ENCODE results near the gene DDC. TPM values are rescaled to one million over a fixed set of nuclear protein-coding genes. Genes with fewer than 3 reads are reported as not detected.

DDC gene
- total and polyA plus RNA-seq, 4 donors = 49.6 TPM; not detected in 3

DNA sequence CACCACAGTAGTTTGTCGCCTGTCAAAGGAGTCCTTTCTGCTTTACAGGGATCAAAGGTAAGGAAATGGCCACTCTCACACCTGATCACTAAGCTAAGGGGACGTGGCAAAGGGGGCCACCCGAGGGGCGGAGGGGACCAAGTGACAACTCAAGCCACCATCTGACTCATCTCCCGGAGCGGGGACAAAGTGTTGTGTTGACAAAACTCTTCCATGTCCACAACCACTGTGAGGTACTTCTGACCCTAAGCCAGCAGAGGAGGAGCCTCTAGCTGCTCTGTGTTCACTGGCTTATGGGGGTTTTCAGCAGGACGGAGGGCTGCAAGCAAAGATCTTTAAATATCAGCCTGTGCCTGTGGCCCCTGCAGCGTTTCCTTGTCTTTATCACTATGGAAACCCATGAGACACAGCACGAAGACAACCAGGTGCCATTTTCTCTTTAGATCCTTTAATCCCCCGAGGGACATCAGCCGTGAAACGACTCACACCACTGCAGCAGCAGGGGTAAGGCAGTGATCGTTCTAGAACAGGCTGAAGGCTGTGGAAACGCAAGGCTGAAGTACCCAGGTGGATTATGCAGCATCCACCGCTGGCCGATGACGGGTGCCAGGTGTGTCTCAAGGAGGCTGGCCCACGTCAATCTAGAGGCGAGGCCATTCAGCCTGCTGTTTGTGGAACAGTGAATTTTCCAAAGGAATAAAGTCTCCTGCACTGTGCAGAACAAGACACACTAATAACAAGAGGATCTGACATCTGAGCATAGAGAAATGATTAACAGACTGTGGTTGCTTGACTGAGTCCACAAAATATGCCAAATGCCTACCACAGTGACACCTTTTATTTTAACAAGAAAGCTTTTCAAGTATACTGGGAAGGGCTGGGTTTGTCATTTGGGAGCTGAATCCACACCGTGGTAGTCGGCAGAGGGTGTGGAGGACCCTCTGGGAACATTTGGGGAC, 26.6 kb upstream of the DDC start:
- Histone ChIP-seq H3K4me1 (ENCODE audit: control insufficient read depth in 1 of 2, insufficient read depth in 2 of 2, low read length in 2 of 2) (no peaks in the 10 kb centered on the region), H3K36me3 (ENCODE audit: control insufficient read depth in 1 of 2, insufficient read depth in 2 of 2, low read length in 1 of 2) (peaks cover 0 to 2% of the 10 kb centered on the region in 2 donors), H3K27me3 (ENCODE audit: control insufficient read depth in 1 of 2, insufficient read depth in 2 of 2, low read length in 1 of 2) (no peaks in the 10 kb centered on the region), H3K4me3 (ENCODE audit: low read length in 2 of 2) (no peak overlapping the region), H3K9me3 (ENCODE audit: control insufficient read depth, low read length) (no peaks in the 10 kb centered on the region), H3K27ac (ENCODE audit: low read depth in 1 of 2, low read length in 2 of 2) (no peak overlapping the region)
- intact Hi-C loops (cut with DNase I) = loop anchor here in 1 of 2 donors (10.0 kb wide), 2 partner anchors 127 to 473 kb away; no protein-coding TSS in a partner anchor
- WGBS, 2 donors = 77 to 82% methylated on average over 21 of the region's 21 CpGs
- ATAC-seq (ENCODE audit: low FRiP score) = no peak
- no peak for DNase-seq

DNA sequence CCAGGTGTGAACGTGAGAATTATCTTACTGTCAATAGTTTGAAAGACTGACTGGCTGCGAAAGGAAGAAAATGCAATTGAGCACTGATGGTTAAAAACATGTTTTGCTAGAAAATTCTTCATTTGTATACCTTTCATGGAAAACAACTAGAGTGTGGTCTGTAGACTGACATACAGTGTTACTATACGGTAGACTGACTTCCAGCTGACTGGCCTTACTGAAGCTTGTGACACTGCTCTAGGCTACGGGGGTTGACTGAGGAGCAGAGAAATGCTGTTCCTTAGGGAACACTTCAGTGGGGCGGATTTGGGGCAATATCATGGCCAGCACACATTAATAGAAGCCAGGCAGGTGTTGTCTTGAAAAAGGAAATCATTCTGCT, 25.9 kb upstream of the DDC start:
- no peak overlapping the region for H3K27ac ChIP-seq (ENCODE audit: low read depth in 1 of 2, low read length in 2 of 2)
- peaks cover 0 to 2% of the 10 kb centered on the region in 2 donors for H3K36me3 ChIP-seq (ENCODE audit: control insufficient read depth in 1 of 2, insufficient read depth in 2 of 2, low read length in 1 of 2)
- no peak overlapping the region for H3K4me3 ChIP-seq (ENCODE audit: low read length in 2 of 2)
- H3K4me1 ChIP-seq (ENCODE audit: control insufficient read depth in 1 of 2, insufficient read depth in 2 of 2, low read length in 2 of 2) = no peaks in the 10 kb centered on the region
- intact Hi-C loops (cut with DNase I) = loop anchor here in 1 of 2 donors (10.0 kb wide), 2 partner anchors 126 to 474 kb away; no protein-coding TSS in a partner anchor
- no peaks in the 10 kb centered on the region for H3K9me3 ChIP-seq (ENCODE audit: control insufficient read depth, low read length)
- DNase-seq = no peak
- H3K27me3 ChIP-seq (ENCODE audit: control insufficient read depth in 1 of 2, insufficient read depth in 2 of 2, low read length in 1 of 2) = no peaks in the 10 kb centered on the region
- 92 to 94% methylated on average over 5 of the region's 5 CpGs for WGBS, 2 donors
- no peak for ATAC-seq (ENCODE audit: low FRiP score)

DNA sequence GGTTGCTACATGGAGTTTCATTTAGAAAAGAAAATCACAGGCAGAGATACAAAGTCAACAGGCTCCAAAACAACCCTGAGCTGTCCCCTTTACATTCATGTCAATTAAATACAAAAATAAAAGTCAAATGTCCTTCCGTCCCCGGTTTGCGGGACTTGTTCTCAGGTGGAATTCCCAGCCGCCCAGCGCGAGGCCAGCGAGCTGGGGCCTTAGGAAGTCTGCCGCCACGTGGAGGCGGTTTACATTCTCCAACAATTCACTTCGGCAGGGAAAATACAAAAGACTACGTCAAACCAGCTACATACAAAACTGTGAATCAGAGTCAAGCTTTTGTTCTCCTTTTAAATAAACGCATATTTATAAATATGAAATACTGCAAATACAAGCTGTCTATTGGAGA, 25.3 kb upstream of the DDC start:
- intact Hi-C loops (cut with DNase I) = loop anchor here in 1 of 2 donors (10.0 kb wide), 2 partner anchors 126 to 474 kb away; no protein-coding TSS in a partner anchor
- no peak for DNase-seq
- H3K9me3 ChIP-seq (ENCODE audit: control insufficient read depth, low read length) = no peaks in the 10 kb centered on the region
- 94 to 96% methylated on average over 13 of the region's 13 CpGs for WGBS, 2 donors
- H3K4me3 ChIP-seq (ENCODE audit: low read length in 2 of 2) = no peak overlapping the region
- no peak for ATAC-seq (ENCODE audit: low FRiP score)
- peaks cover 0 to 2% of the 10 kb centered on the region in 2 donors for H3K36me3 ChIP-seq (ENCODE audit: control insufficient read depth in 1 of 2, insufficient read depth in 2 of 2, low read length in 1 of 2)
- H3K4me1 ChIP-seq (ENCODE audit: control insufficient read depth in 1 of 2, insufficient read depth in 2 of 2, low read length in 2 of 2) = no peaks in the 10 kb centered on the region
- H3K27me3 ChIP-seq (ENCODE audit: control insufficient read depth in 1 of 2, insufficient read depth in 2 of 2, low read length in 1 of 2) = no peaks in the 10 kb centered on the region
- no peak overlapping the region for H3K27ac ChIP-seq (ENCODE audit: low read depth in 1 of 2, low read length in 2 of 2)

DNA sequence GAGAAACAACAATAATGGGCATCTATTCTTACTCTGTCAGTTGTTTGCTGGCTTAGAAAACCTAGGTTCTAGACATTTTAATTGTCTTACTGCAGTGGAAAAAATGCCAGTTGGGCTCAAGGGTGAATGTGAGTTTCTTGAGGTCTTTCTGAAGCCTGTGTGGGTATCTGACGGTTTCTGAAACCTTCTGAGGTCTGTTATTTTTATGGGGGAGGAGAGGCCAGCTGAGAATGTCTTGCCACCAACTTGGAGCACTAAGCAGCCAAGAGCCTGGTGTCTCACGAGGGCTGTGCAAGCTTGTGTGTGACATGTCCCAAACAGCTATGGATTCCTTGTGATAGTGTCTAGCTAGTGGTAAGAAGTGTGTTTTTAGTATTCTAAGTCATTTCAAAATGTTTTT, 24.2 kb upstream of the DDC start:
- intact Hi-C loops (cut with DNase I) = no loop called here
- Histone ChIP-seq H3K27ac (ENCODE audit: low read depth in 1 of 2, low read length in 2 of 2) (no peak overlapping the region), H3K36me3 (ENCODE audit: control insufficient read depth in 1 of 2, insufficient read depth in 2 of 2, low read length in 1 of 2) (peaks cover 0 to 2% of the 10 kb centered on the region in 2 donors), H3K4me1 (ENCODE audit: control insufficient read depth in 1 of 2, insufficient read depth in 2 of 2, low read length in 2 of 2) (no peaks in the 10 kb centered on the region), H3K4me3 (ENCODE audit: low read length in 2 of 2) (no peak overlapping the region), H3K9me3 (ENCODE audit: control insufficient read depth, low read length) (no peaks in the 10 kb centered on the region), H3K27me3 (ENCODE audit: control insufficient read depth in 1 of 2, insufficient read depth in 2 of 2, low read length in 1 of 2) (no peaks in the 10 kb centered on the region)
- DNase-seq (no peak), ATAC-seq (ENCODE audit: low FRiP score) (no peak)
- 35 to 44% methylated on average over 2 of the region's 2 CpGs for WGBS, 2 donors

DNA sequence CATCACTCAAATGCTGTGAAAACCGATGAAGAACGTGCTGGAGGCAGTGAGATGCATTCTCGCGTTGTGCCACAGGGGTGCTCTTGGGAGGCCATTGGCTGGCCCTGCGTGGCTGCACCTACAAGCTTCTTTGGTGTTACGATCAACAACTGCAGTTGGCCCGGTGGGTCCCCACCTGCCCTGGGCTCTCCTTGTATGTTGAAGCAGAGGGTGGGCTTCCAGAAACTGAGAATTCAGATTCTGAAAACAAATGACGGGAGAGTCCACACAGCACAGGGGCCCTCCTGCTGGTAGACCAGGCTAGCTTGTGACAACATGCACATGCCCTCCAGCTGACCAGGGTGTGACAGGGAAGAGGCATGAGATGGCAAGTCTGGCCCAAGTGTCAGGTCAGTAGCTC, 23.7 kb upstream of the DDC start:
- intact Hi-C loops (cut with DNase I) = no loop called here
- DNase-seq = no peak
- no peak overlapping the region for H3K27ac ChIP-seq (ENCODE audit: low read depth in 1 of 2, low read length in 2 of 2)
- H3K4me1 ChIP-seq (ENCODE audit: control insufficient read depth in 1 of 2, insufficient read depth in 2 of 2, low read length in 2 of 2) = no peaks in the 10 kb centered on the region
- 74 to 77% methylated on average over 8 of the region's 8 CpGs for WGBS, 2 donors
- ATAC-seq (ENCODE audit: low FRiP score) = no peak
- no peak overlapping the region for H3K4me3 ChIP-seq (ENCODE audit: low read length in 2 of 2)
- H3K36me3 ChIP-seq (ENCODE audit: control insufficient read depth in 1 of 2, insufficient read depth in 2 of 2, low read length in 1 of 2) = peaks cover 0 to 2% of the 10 kb centered on the region in 2 donors
- H3K27me3 ChIP-seq (ENCODE audit: control insufficient read depth in 1 of 2, insufficient read depth in 2 of 2, low read length in 1 of 2) = no peaks in the 10 kb centered on the region
- no peaks in the 10 kb centered on the region for H3K9me3 ChIP-seq (ENCODE audit: control insufficient read depth, low read length)

DNA sequence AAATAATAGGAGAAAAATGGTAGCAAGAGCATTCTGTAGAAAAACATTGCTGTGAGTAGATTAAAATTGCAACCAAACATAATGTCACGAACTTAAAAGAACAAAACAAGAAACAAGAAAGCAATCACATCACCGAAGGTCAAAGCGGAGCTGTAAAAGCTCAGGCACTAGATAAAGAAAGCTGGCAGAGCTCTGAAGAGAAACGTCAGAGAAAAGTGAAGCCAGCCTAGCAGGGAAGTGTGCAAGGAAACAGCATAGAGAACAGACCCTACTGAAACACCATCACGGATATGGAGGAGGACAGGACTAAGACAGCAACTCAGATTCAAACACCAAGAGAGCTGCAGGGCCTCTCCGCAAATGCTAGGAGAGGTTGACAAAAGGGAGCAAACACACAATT, 22.5 kb upstream of the DDC start:
- H3K27ac ChIP-seq (ENCODE audit: low read depth in 1 of 2, low read length in 2 of 2) = no peak overlapping the region
- 75 to 83% methylated on average over 6 of the region's 6 CpGs for WGBS, 2 donors
- intact Hi-C loops (cut with DNase I) = no loop called here
- peaks cover 0 to 2% of the 10 kb centered on the region in 2 donors for H3K36me3 ChIP-seq (ENCODE audit: control insufficient read depth in 1 of 2, insufficient read depth in 2 of 2, low read length in 1 of 2)
- H3K4me3 ChIP-seq (ENCODE audit: low read length in 2 of 2) = no peak overlapping the region
- no peaks in the 10 kb centered on the region for H3K4me1 ChIP-seq (ENCODE audit: control insufficient read depth in 1 of 2, insufficient read depth in 2 of 2, low read length in 2 of 2)
- ATAC-seq (ENCODE audit: low FRiP score) = no peak
- no peaks in the 10 kb centered on the region for H3K27me3 ChIP-seq (ENCODE audit: control insufficient read depth in 1 of 2, insufficient read depth in 2 of 2, low read length in 1 of 2)
- no peak for DNase-seq
- peaks cover 1% of the 10 kb centered on the region for H3K9me3 ChIP-seq (ENCODE audit: control insufficient read depth, low read length)

DNA sequence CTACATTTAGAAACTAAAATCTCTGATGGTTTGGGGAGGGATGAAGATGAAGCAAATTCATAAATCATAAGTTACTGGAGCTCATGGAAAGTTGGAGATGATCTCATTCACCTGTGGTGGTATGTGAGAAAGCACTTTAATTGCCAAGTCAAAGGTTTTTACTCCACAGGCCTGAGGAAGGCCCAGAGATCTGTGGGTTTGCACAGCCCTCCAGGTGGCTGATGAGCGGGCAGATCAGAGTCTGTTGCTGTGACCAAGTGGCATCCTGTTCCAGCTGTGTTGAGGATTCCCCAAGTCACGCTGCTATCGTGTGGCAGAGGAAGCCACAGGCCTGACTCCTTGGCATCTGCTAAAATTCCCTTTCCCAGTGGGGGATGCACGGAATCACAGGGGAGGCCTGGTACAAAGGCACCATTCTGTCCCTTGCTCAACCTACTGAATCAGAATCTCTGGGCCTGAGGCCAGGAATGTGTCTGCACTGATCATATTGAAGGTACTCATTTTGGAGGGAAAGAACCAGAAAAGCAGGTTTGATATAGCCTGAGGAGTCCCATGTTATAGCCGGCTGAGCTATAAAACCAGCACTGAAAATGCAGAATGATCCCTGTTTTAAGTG, 19.7 kb upstream of the DDC start:
- Histone ChIP-seq H3K36me3 (ENCODE audit: control insufficient read depth in 1 of 2, insufficient read depth in 2 of 2, low read length in 1 of 2) (no peaks in the 10 kb centered on the region), H3K27ac (ENCODE audit: low read depth in 1 of 2, low read length in 2 of 2) (no peak overlapping the region), H3K4me1 (ENCODE audit: control insufficient read depth in 1 of 2, insufficient read depth in 2 of 2, low read length in 2 of 2) (no peaks in the 10 kb centered on the region), H3K4me3 (ENCODE audit: low read length in 2 of 2) (no peak overlapping the region), H3K27me3 (ENCODE audit: control insufficient read depth in 1 of 2, insufficient read depth in 2 of 2, low read length in 1 of 2) (no peaks in the 10 kb centered on the region), H3K9me3 (ENCODE audit: control insufficient read depth, low read length) (peaks cover 1% of the 10 kb centered on the region)
- DNase-seq = no peak
- WGBS, 2 donors = 84 to 86% methylated on average over 5 of the region's 5 CpGs
- intact Hi-C loops (cut with DNase I) = no loop called here
- no peak for ATAC-seq (ENCODE audit: low FRiP score)

DNA sequence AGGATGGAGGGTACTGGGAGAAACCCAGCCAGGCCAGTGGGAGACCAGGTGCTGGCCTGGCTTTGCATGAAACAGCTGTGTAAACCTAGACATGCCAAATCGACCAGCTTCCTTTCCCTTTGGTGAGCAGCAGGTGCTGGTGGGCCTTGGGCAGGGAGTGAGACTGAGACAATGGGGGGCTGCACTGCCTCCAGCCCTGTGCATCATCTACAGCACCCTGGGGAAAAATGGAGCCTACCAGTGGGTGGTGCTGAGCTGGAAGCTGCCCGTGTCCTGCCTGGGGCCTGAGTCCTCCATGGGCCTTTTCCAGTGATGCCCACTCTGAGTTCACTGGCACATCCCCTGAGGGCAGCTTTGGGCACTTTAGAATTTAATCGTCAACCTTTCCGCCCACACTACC, 19.2 kb upstream of the DDC start:
- Histone ChIP-seq H3K9me3 (ENCODE audit: control insufficient read depth, low read length) (peaks cover 1% of the 10 kb centered on the region), H3K27ac (ENCODE audit: low read depth in 1 of 2, low read length in 2 of 2) (no peak overlapping the region), H3K27me3 (ENCODE audit: control insufficient read depth in 1 of 2, insufficient read depth in 2 of 2, low read length in 1 of 2) (no peaks in the 10 kb centered on the region), H3K4me1 (ENCODE audit: control insufficient read depth in 1 of 2, insufficient read depth in 2 of 2, low read length in 2 of 2) (no peaks in the 10 kb centered on the region), H3K36me3 (ENCODE audit: control insufficient read depth in 1 of 2, insufficient read depth in 2 of 2, low read length in 1 of 2) (no peaks in the 10 kb centered on the region), H3K4me3 (ENCODE audit: low read length in 2 of 2) (no peak overlapping the region)
- ATAC-seq (ENCODE audit: low FRiP score) (no peak), DNase-seq (no peak)
- 72 to 82% methylated on average over 4 of the region's 4 CpGs for WGBS, 2 donors
- intact Hi-C loops (cut with DNase I) = no loop called here
